Mesenchymal stem cell (in vitro differentiated cells and primary cell): ENCODE results near the gene NUBP2. TPM values are rescaled to one million over a fixed set of nuclear protein-coding genes. Genes with fewer than 3 reads are reported as not detected.

ENCODE experiments used
- DNase-seq: peaks from one replicate; pipeline ENCODE4 v3.0.0-alpha.2; 2013
- H2AFZ ChIP-seq: one replicate; pipeline ENCODE4 v1.6.1; 2013; ENCODE audit warnings: low read depth, mild to moderate bottlenecking, control low read depth, inconsistent platforms, low read length, moderate library complexity
- H2AK5ac ChIP-seq: 2 replicates; pipeline ENCODE4 v1.6.1; 2013; ENCODE audit warnings: low read length, moderate library complexity, mild to moderate bottlenecking, inconsistent platforms; ENCODE audit not compliant: severe bottlenecking
- H2BK120ac ChIP-seq: one replicate; pipeline ENCODE4 v1.6.1; 2013; ENCODE audit warnings: low read depth, mild to moderate bottlenecking, inconsistent platforms, low read length, moderate library complexity
- H2BK12ac ChIP-seq, 2 experiments: one replicate each; pipeline ENCODE4 v1.6.1; 2013; ENCODE audit warnings: inconsistent platforms in 2 of 2, low read length in 2 of 2, mild to moderate bottlenecking in 2 of 2, moderate library complexity in 2 of 2, control low read depth in 1 of 2
- H2BK15ac ChIP-seq: one replicate; pipeline ENCODE4 v1.6.1; 2013; ENCODE audit warnings: mild to moderate bottlenecking, low read depth, inconsistent platforms; ENCODE audit not compliant: poor library complexity, severe bottlenecking
- H2BK5ac ChIP-seq: 2 replicates; pipeline ENCODE4 v1.6.1; 2013; ENCODE audit warnings: low read depth, mild to moderate bottlenecking, low read length, control low read depth, inconsistent platforms; ENCODE audit not compliant: poor library complexity, severe bottlenecking
- H3K14ac ChIP-seq, 2 experiments: one replicate each; pipeline ENCODE4 v1.6.1; 2013; ENCODE audit warnings: inconsistent platforms in 2 of 2, low read length in 2 of 2, control low read depth in 1 of 2, mild to moderate bottlenecking in 1 of 2, moderate library complexity in 1 of 2
- H3K18ac ChIP-seq, 2 experiments: one replicate each; pipeline ENCODE4 v1.6.1; 2013; ENCODE audit warnings: inconsistent platforms in 2 of 2, low read length in 2 of 2, control low read depth in 1 of 2, low read depth in 1 of 2, mild to moderate bottlenecking in 1 of 2
- H3K23ac ChIP-seq, 2 experiments: one replicate each; pipeline ENCODE4 v1.6.1; 2013; ENCODE audit warnings: inconsistent platforms in 2 of 2, low read length in 2 of 2, mild to moderate bottlenecking in 2 of 2, moderate library complexity in 2 of 2, control low read depth in 1 of 2
- H3K27ac ChIP-seq: 2 replicates; pipeline ENCODE4 v1.5.1; 2013; ENCODE audit warnings: mild to moderate bottlenecking, moderate library complexity, low read length, control low read depth, inconsistent platforms; ENCODE audit not compliant: poor library complexity, severe bottlenecking
- H3K27me3 ChIP-seq, 2 experiments: 2 replicates each; pipeline versions ENCODE4 v1.6.1 to v1.7.0; 2013; ENCODE audit warnings: low read length in 2 of 2, mild to moderate bottlenecking in 2 of 2, moderate library complexity in 2 of 2, control low read depth in 1 of 2, inconsistent platforms in 1 of 2; ENCODE audit not compliant: control insufficient read depth in 1 of 2, insufficient read depth in 1 of 2
- H3K36me3 ChIP-seq, 2 experiments: 2 replicates each; pipeline versions ENCODE4 v1.6.1 to v1.7.0; 2013; ENCODE audit warnings: low read length in 2 of 2, control low read depth in 1 of 2, inconsistent platforms in 1 of 2, low read depth in 1 of 2, mild to moderate bottlenecking in 1 of 2; ENCODE audit not compliant: insufficient read depth in 2 of 2, control insufficient read depth in 1 of 2
- H3K4ac ChIP-seq, 2 experiments: one replicate each; pipeline ENCODE4 v1.6.1; 2013; ENCODE audit warnings: inconsistent platforms in 2 of 2, low read length in 2 of 2, mild to moderate bottlenecking in 2 of 2, moderate library complexity in 2 of 2, control low read depth in 1 of 2, low read depth in 1 of 2
- H3K4me1 ChIP-seq: 2 replicates; pipeline ENCODE4 v1.6.1; 2013; ENCODE audit warnings: low read depth, low read length, control low read depth; ENCODE audit not compliant: control insufficient read depth, insufficient read depth
- H3K4me2 ChIP-seq: 2 replicates; pipeline ENCODE4 v1.6.1; 2013; ENCODE audit warnings: low read length, mild to moderate bottlenecking, inconsistent platforms; ENCODE audit not compliant: poor library complexity, severe bottlenecking
- H3K4me3 ChIP-seq, 2 experiments: 2 replicates each; pipeline versions ENCODE4 v1.5.1 to v1.7.0; 2013; ENCODE audit warnings: low read length in 2 of 2, mild to moderate bottlenecking in 2 of 2, control low read depth in 1 of 2, low read depth in 1 of 2; ENCODE audit not compliant: insufficient read depth in 1 of 2
- H3K79me1 ChIP-seq: replicated peaks from 2 replicates; pipeline ENCODE4 v1.6.1; 2013; ENCODE audit warnings: mild to moderate bottlenecking, control low read depth, low read length, inconsistent platforms; ENCODE audit not compliant: poor library complexity, severe bottlenecking
- H3K9ac ChIP-seq: 2 replicates; pipeline ENCODE4 v1.7.0; 2013; ENCODE audit warnings: mild to moderate bottlenecking, low read length, moderate library complexity
- H3K9me3 ChIP-seq: 2 replicates; pipeline ENCODE4 v1.7.0; 2013; ENCODE audit warnings: mild to moderate bottlenecking, low read length; ENCODE audit not compliant: control insufficient read depth
- H4K8ac ChIP-seq: one replicate; pipeline ENCODE4 v1.6.1; 2013; ENCODE audit warnings: inconsistent platforms, mild to moderate bottlenecking, low read length, moderate library complexity
- H4K91ac ChIP-seq: one replicate; pipeline ENCODE4 v1.6.1; 2013; ENCODE audit warnings: mild to moderate bottlenecking, low read length, inconsistent platforms
- WGBS: methylation state at CpG from one replicate; pipeline ENCODE4 v1.1.7; 2013; ENCODE audit warnings: mixed read lengths; 5-methylcytosine and 5-hydroxymethylcytosine counted together
- polyA plus RNA-seq, 2 experiments: library from polyadenylated mRNA; stranded (reverse); fragments of 200-250 nt; gene quantifications; one replicate each; pipeline ENCODE4 v1.2.3, GENCODE V29; 2013

The NUBP2 gene, protein sequence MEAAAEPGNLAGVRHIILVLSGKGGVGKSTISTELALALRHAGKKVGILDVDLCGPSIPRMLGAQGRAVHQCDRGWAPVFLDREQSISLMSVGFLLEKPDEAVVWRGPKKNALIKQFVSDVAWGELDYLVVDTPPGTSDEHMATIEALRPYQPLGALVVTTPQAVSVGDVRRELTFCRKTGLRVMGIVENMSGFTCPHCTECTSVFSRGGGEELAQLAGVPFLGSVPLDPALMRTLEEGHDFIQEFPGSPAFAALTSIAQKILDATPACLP
- 34.4 TPM for polyA plus RNA-seq (2013, experiment 1 of 2)
- polyA plus RNA-seq (2013, experiment 2 of 2) = 35.3 TPM

DNA sequence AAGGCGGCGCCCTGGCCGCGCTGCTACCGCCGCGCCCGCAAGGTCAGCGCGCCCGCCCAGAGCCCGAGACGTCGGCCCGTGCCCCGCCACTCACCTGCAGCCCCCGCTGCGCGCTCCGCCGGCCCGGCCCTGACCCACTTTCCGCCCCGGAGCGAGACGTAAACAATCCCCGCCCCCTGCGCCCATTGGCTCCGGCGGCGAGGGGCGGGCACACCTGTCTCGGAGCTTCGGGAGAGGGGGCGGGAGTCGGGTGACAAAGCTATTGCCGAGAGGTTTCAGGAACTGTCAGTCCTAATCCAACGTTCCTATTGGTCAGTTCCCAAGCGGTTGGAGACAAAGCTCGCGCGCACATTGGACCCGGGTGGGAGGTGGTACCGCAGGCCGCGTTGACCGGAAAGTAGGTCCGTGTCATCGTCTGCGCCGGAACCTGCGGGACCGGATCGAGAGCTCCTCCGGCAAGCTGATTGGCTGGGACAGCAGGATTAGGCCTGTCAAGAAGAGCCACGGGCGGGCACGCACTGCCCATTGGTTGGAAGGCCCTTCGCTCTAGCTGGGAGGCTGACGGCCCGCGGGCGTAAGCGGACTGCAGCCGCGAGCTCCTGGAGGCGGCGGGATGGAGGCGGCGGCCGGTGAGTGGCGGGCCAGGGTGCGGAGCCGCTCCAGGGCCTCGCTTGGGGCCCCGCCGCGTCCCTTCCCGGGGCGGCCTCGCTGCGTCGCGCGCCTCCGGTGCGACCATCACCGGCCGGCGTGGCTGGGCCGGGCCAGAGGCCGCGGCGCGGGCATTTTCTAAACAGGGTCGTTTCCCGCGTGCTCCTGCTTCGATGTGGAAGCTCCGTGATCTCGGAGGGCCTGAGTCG lies at the start of gene NUBP2, which contains the start of gene SPSB3:
Gene NUBP2 (plus strand): TSS at position 553 of the 857 bp plus-strand sequence. CDS start 61 bp downstream, at position 614.
Gene SPSB3 (minus strand): TSS at position 164 of the 857 bp plus-strand sequence. CDS start 1,088 bp downstream, outside the sequence.
- Histone ChIP-seq H3K36me3 (peaks cover 36 to 63% of the 10 kb centered on the region in 2 experiments), H3K23ac (no peak within 1 kb of the TSS), H3K27me3 (no peaks in the 10 kb centered on the region), H2BK15ac (no peak within 1 kb of the TSS), H3K79me1 (peaks cover 43% of the 10 kb centered on the region), H4K91ac (peak within 1 kb of the TSS; percentile 14), H2AFZ (peak within 1 kb of the TSS; percentile 62), H2AK5ac (no peak within 1 kb of the TSS), H3K4me3 (peak within 1 kb of the TSS; percentile 87 to 94), H3K9ac (peak within 1 kb of the TSS; percentile 90), H3K4ac (peak within 1 kb of the TSS; percentile 48 to 59), H3K4me1 (peaks cover 36% of the 10 kb centered on the region), H3K27ac (no peak within 1 kb of the TSS), H3K14ac (peak within 1 kb of the TSS in 1 of 2 experiments; percentile 31), H2BK5ac (no peak within 1 kb of the TSS), H4K8ac (peak within 1 kb of the TSS; percentile 48), H3K18ac (peak within 1 kb of the TSS; percentile 33 to 46), H2BK120ac (no peak within 1 kb of the TSS), H2BK12ac (no peak within 1 kb of the TSS), H3K4me2 (peak within 1 kb of the TSS; percentile 93), H3K9me3 (no peaks in the 10 kb centered on the region)
- DNase-seq = peak; percentile 100
- under 1% methylated on average over 97 of the region's 102 CpGs for WGBS

DNA sequence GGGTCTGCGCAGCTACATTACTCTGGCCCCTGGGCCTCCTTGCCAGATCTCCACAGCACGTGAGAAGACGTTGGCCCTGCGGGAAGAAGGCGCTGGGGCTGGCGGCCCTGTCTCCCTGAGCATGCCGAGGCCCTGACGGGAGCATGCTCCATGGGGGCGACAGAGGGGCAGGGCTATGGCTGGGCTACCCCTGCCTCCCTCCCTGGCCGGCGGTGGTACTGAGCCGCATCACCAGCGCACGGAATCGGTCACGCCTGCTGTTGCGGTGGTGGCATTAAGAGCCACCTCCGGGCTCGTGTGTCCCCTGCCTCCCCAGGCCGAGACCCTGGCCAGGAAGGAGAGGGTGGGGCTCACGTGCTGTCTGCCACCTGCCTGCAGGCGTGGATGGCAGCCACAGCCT lies 48.6 kb upstream of the NUBP2 start:
- H3K4me2 ChIP-seq = no peak overlapping the region
- peaks cover 36% of the 10 kb centered on the region for H3K79me1 ChIP-seq
- no peak overlapping the region for H3K27ac ChIP-seq
- no peak overlapping the region for H3K9ac ChIP-seq
- H3K9me3 ChIP-seq = no peaks in the 10 kb centered on the region
- H2BK5ac ChIP-seq = no peak overlapping the region
- no peak overlapping the region for H3K23ac ChIP-seq
- H4K91ac ChIP-seq = no peak overlapping the region
- 98% methylated on average over 22 of the region's 22 CpGs for WGBS
- no peaks in the 10 kb centered on the region for H3K27me3 ChIP-seq
- H2AFZ ChIP-seq = no peak overlapping the region
- no peak overlapping the region for H3K4ac ChIP-seq
- DNase-seq = no peak
- no peak overlapping the region for H2AK5ac ChIP-seq
- no peak overlapping the region for H2BK120ac ChIP-seq
- no peak overlapping the region for H3K18ac ChIP-seq
- no peak overlapping the region for H3K14ac ChIP-seq
- peaks cover 1% of the 10 kb centered on the region for H3K4me1 ChIP-seq
- H4K8ac ChIP-seq = no peak overlapping the region
- no peak overlapping the region for H2BK12ac ChIP-seq
- H2BK15ac ChIP-seq = no peak overlapping the region
- H3K4me3 ChIP-seq = no peak overlapping the region
- peaks cover 53 to 77% of the 10 kb centered on the region in 2 experiments for H3K36me3 ChIP-seq

DNA sequence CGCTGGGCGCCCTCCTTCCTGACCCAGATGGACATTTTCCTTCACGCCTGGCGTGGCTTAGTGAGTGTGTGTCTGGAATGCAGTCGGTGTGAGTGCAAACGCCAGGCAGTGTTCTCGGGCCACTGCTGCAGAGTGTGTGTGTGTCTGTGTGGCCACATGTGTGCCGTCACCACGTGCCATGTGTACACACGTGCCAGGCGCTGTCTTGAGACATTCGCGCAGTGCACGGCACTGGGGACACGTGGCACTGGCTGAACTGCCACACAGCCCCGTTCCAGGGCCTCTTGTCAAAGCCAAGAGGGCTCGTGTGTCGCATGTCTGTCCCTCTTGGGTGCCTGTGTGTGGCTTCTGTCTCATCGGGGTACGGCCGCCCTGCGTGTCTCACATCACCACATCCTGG lies 47.9 kb upstream of the NUBP2 start:
- H2BK120ac ChIP-seq = no peak overlapping the region
- H4K91ac ChIP-seq = no peak overlapping the region
- no peak overlapping the region for H3K9ac ChIP-seq
- H2BK5ac ChIP-seq = no peak overlapping the region
- H3K79me1 ChIP-seq = peaks cover 30% of the 10 kb centered on the region
- no peak overlapping the region for H3K18ac ChIP-seq
- no peak overlapping the region for H2BK12ac ChIP-seq
- H3K36me3 ChIP-seq = peaks cover 47 to 77% of the 10 kb centered on the region in 2 experiments
- H3K9me3 ChIP-seq = no peaks in the 10 kb centered on the region
- H3K27me3 ChIP-seq = no peaks in the 10 kb centered on the region
- WGBS = 95% methylated on average over 22 of the region's 22 CpGs
- H3K14ac ChIP-seq = no peak overlapping the region
- no peak overlapping the region for H2AFZ ChIP-seq
- H3K4me2 ChIP-seq = no peak overlapping the region
- H3K4ac ChIP-seq = no peak overlapping the region
- H2AK5ac ChIP-seq = no peak overlapping the region
- H3K27ac ChIP-seq = no peak overlapping the region
- no peak overlapping the region for H4K8ac ChIP-seq
- peaks cover 1% of the 10 kb centered on the region for H3K4me1 ChIP-seq
- H2BK15ac ChIP-seq = no peak overlapping the region
- H3K4me3 ChIP-seq = no peak overlapping the region
- no peak for DNase-seq
- no peak overlapping the region for H3K23ac ChIP-seq

DNA sequence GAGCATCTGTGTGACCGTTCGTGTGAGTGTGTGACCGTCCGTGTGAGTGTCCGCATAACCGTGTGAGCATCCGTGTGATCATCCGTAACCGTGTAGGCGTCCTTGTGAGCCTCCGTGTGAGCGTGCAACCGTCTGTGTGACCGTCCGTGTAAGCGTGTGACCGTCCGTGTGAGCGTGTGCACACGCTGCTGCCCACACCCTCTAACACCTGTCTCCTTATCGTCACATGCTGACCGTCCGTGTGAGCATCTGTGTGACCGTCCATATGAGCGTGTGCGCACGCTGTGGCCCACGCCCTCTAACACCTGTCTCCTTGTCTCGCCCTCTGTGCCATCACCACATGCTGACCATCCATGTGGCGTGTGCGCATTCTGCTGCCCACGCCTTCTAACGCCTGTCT lies 42.5 kb upstream of the NUBP2 start:
- H3K4me3 ChIP-seq = peak overlapping the region in 1 of 2 experiments; percentile 21

More for the DNA sequence above, 42.5 kb upstream of the NUBP2 start:
- no peak overlapping the region for H3K9ac ChIP-seq
- no peak overlapping the region for H4K8ac ChIP-seq
- no peak for DNase-seq
- no peak overlapping the region for H2BK5ac ChIP-seq
- peaks cover 29% of the 10 kb centered on the region for H3K79me1 ChIP-seq
- H2BK15ac ChIP-seq = no peak overlapping the region
- H3K4me2 ChIP-seq = no peak overlapping the region
- H2BK12ac ChIP-seq = no peak overlapping the region
- H3K36me3 ChIP-seq = peaks cover 39 to 82% of the 10 kb centered on the region in 2 experiments
- H4K91ac ChIP-seq = peak overlapping the region; percentile 2
- H3K27me3 ChIP-seq = no peaks in the 10 kb centered on the region
- H3K23ac ChIP-seq = no peak overlapping the region
- H3K4me1 ChIP-seq = peaks cover 7% of the 10 kb centered on the region
- H3K9me3 ChIP-seq = no peaks in the 10 kb centered on the region
- 98% methylated on average over 33 of the region's 33 CpGs for WGBS
- no peak overlapping the region for H2AFZ ChIP-seq
- no peak overlapping the region for H3K14ac ChIP-seq
- no peak overlapping the region for H2BK120ac ChIP-seq
- H2AK5ac ChIP-seq = no peak overlapping the region
- H3K27ac ChIP-seq = no peak overlapping the region
- H3K18ac ChIP-seq = no peak overlapping the region
- no peak overlapping the region for H3K4ac ChIP-seq
